OCI-LY3 (cell line): Measurements from ENCODE around the gene ACSF2.

Experiments
- H2AFZ ChIP-seq: fragments of 200-600, 300-600 bp; shearing (Covaris generic); 2 replicates; pipeline ENCODE4 v1.6.0; 2014; ENCODE audit warnings: antibody characterized with exemption, low read depth, low read length
- H3K27ac ChIP-seq: fragments of 200-600, 300-600 bp; sonication (generic); 2 replicates; pipeline ENCODE4 v1.5.1; 2014; ENCODE audit warnings: mild to moderate bottlenecking, low read length, moderate library complexity, mixed read lengths
- H3K27me3 ChIP-seq: fragments of 200-600, 300-600 bp; sonication (generic); 2 replicates; pipeline ENCODE4 v1.6.1; 2014; ENCODE audit warnings: low read depth, low read length, mixed read lengths
- H3K36me3 ChIP-seq: fragments of 200-600, 300-600 bp; sonication (generic); replicated peaks from 2 replicates; pipeline ENCODE3; 2014; ENCODE audit warnings: low read depth, low read length, mixed read lengths
- H3K4me1 ChIP-seq: fragments of 300-600, 200-600 bp; sonication (generic); 2 replicates; pipeline ENCODE4 v1.6.1; 2014; ENCODE audit warnings: low read length, mixed read lengths
- H3K4me2 ChIP-seq: fragments of 200-600, 300-600 bp; sonication (generic); 2 replicates; pipeline ENCODE4 v1.6.1; 2014; ENCODE audit warnings: low read length, mixed read lengths
- H3K4me3 ChIP-seq: fragments of 300-600, 200-600 bp; sonication (generic); 2 replicates; pipeline ENCODE4 v1.5.1; 2014; ENCODE audit warnings: antibody characterized with exemption, mild to moderate bottlenecking, low read length, moderate library complexity
- H3K79me2 ChIP-seq: fragments of 300-600, 200-600 bp; shearing (Covaris generic); 2 replicates; pipeline ENCODE4 v1.6.1; 2014; ENCODE audit warnings: mild to moderate bottlenecking, low read length, mixed read lengths
- H3K9ac ChIP-seq: fragments of 300-600, 200-600 bp; shearing (Covaris generic); 2 replicates; pipeline ENCODE4 v1.6.0; 2014; ENCODE audit warnings: mild to moderate bottlenecking, low read length, moderate library complexity
- H3K9me3 ChIP-seq: fragments of 200-600, 300-600 bp; shearing (Covaris generic); 2 replicates; pipeline ENCODE4 v1.6.1; 2014; ENCODE audit warnings: low read length, mixed read lengths; ENCODE audit not compliant: insufficient read depth
- H4K20me1 ChIP-seq: fragments of 200-600, 300-600 bp; sonication (generic); 2 replicates; pipeline ENCODE4 v1.6.1; 2016; ENCODE audit warnings: low read length, mixed read lengths; ENCODE audit not compliant: insufficient read depth
- CTCF ChIP-seq: fragments of 200-600, 300-600 bp; sonication (generic); IDR thresholded peaks from 2 replicates; pipeline ENCODE4 v1.5.1; 2014; ENCODE audit warnings: antibody characterized with exemption, low read length, low read depth
- EZH2phosphoT487 ChIP-seq: fragments of 200-600 bp; shearing (Covaris generic); IDR thresholded peaks from 2 replicates; pipeline ENCODE4 v1.6.1; 2018; ENCODE audit warnings: antibody characterized with exemption, mixed run types, low read depth

Gene ACSF2

GRCh38 chr17:50461550-50462132 is 35.6 kb downstream of the ACSF2 start:
- H3K27ac ChIP-seq: no peak overlapping the region
- H3K9ac ChIP-seq: no peak overlapping the region
- H3K4me2 ChIP-seq: no peak overlapping the region
- no peak overlapping the region for H2AFZ ChIP-seq
- H3K79me2 ChIP-seq: no peaks in the 10 kb centered on the region
- TF ChIP-seq EZH2phosphoT487: no peak
- TF ChIP-seq CTCF: no peak
- peaks cover 15% of the 10 kb centered on the region; the same call in 1 of the 2 replicates for H3K4me1 ChIP-seq
- H3K9me3 ChIP-seq: no peaks in the 10 kb centered on the region
- no peaks in the 10 kb centered on the region for H4K20me1 ChIP-seq
- no peak overlapping the region for H3K4me3 ChIP-seq
- H3K36me3 ChIP-seq: no peaks in the 10 kb centered on the region
- H3K27me3 ChIP-seq: no peaks in the 10 kb centered on the region

GRCh38 chr17:50462446-50462845 is 36.4 kb downstream of the ACSF2 start:
- H3K79me2 ChIP-seq: no peaks in the 10 kb centered on the region
- no peaks in the 10 kb centered on the region for H4K20me1 ChIP-seq
- H3K27ac ChIP-seq: no peak overlapping the region
- no peaks in the 10 kb centered on the region for H3K27me3 ChIP-seq
- H3K9ac ChIP-seq: no peak overlapping the region
- peaks cover 15% of the 10 kb centered on the region; the same call in 1 of the 2 replicates for H3K4me1 ChIP-seq
- H3K4me2 ChIP-seq: no peak overlapping the region
- H3K4me3 ChIP-seq: no peak overlapping the region
- H3K36me3 ChIP-seq: no peaks in the 10 kb centered on the region
- no peaks in the 10 kb centered on the region for H3K9me3 ChIP-seq
- TF ChIP-seq CTCF: no peak
- no peak overlapping the region for H2AFZ ChIP-seq

GRCh38 chr17:50464121-50464520 is 38.1 kb downstream of the ACSF2 start:
- Histone ChIP-seq H3K9me3 (no peaks in the 10 kb centered on the region), H3K4me1 (peaks cover 15% of the 10 kb centered on the region; the same call in 1 of the 2 replicates)

GRCh38 chr17:50464736-50465135 is 38.7 kb downstream of the ACSF2 start:
- no peaks in the 10 kb centered on the region for H3K9me3 ChIP-seq
- no peak overlapping the region for H3K4me3 ChIP-seq
- H3K79me2 ChIP-seq: no peaks in the 10 kb centered on the region
- H3K27ac ChIP-seq: no peak overlapping the region
- no peak overlapping the region for H2AFZ ChIP-seq
- H3K9ac ChIP-seq: no peak overlapping the region
- H3K36me3 ChIP-seq: no peaks in the 10 kb centered on the region
- peaks cover 11% of the 10 kb centered on the region; the same call in 1 of the 2 replicates for H3K4me1 ChIP-seq
- TF ChIP-seq EZH2phosphoT487: no peak
- TF ChIP-seq CTCF: no peak
- H4K20me1 ChIP-seq: no peaks in the 10 kb centered on the region
- H3K4me2 ChIP-seq: no peak overlapping the region
- no peaks in the 10 kb centered on the region for H3K27me3 ChIP-seq

More at GRCh38 chr17:50464121-50464520, 38.1 kb downstream of the ACSF2 start:
- Histone ChIP-seq H3K4me2 (no peak overlapping the region), H3K9ac (no peak overlapping the region), H4K20me1 (no peaks in the 10 kb centered on the region), H3K27ac (no peak overlapping the region), H3K27me3 (no peaks in the 10 kb centered on the region), H3K79me2 (no peaks in the 10 kb centered on the region), H3K4me3 (no peak overlapping the region), H2AFZ (no peak overlapping the region), H3K36me3 (no peaks in the 10 kb centered on the region)
- no peak for TF ChIP-seq CTCF
- TF ChIP-seq EZH2phosphoT487: no peak
